ENCODE measurements around the gene TSEN54.

The TSEN54 gene

DNA sequence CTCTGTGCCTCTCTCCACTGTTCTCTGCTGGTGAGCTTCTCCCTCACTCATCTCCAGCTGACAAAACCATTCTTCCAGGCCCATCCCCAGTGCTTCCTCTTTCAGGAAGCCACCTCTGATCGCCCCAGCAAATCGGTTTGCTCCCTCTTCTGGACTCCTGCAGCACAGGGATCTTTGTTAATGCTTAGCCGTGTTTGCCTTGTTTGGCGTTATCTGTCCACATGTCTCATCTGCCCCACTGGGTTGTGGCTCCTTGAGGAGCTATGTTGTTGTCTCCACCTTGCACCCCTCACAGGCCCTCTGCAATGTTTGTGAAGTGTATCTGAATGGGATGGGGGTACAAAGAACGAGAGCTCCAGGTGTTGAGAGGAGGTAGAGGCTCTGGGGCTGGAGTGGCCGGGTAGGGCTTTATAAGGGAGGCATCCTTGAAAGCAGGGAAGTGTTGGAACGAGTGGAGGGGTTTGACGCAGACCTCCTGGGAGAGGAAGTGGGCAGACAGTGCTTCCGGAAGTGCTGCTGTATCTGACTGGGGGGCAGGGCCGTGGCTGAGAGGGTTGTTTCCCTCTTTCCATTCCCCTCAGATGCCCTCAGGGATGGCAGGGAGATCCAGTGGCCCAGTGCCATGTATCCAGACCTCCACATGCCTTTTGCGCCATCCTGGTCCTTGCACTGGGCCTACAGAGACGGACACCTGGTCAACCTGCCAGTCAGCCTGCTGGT, 28.8 kb upstream of the TSEN54 start:
- Histone ChIP-seq H3K9me3 (replicated peaks; ENCODE audit: insufficient read depth, low read length) (no peaks in the 10 kb centered on the region), H3K4me2 (ENCODE audit: low read depth, low read length) (no peak overlapping the region), H3K4me1 (ENCODE audit: low read length) (no peaks in the 10 kb centered on the region), H3K4me3 (ENCODE audit: low read length) (no peak overlapping the region), H3K79me2 (ENCODE audit: low read length) (no peaks in the 10 kb centered on the region), H3K36me3 (replicated peaks; ENCODE audit: insufficient read depth, low read length) (no peaks in the 10 kb centered on the region), H3K27me3 (replicated peaks; ENCODE audit: insufficient read depth, low read length) (no peaks in the 10 kb centered on the region), H4K20me1 (ENCODE audit: insufficient read depth, low read length) (no peaks in the 10 kb centered on the region), H3K27ac (ENCODE audit: low read length) (no peak overlapping the region), H3K9me2 (replicated peaks; ENCODE audit: insufficient read depth, low read length) (no peaks in the 10 kb centered on the region), H3K9ac (ENCODE audit: low read length) (no peak overlapping the region), H3F3A (ENCODE audit: insufficient read depth, low read length) (no peaks in the 10 kb centered on the region), H2AFZ (ENCODE audit: low read length) (no peak overlapping the region)
- TF ChIP-seq EZH2 (optimal IDR thresholded peaks at IDR 0.05; ENCODE audit: low read depth, low read length) = no peak
- TF ChIP-seq, protein P1, sequence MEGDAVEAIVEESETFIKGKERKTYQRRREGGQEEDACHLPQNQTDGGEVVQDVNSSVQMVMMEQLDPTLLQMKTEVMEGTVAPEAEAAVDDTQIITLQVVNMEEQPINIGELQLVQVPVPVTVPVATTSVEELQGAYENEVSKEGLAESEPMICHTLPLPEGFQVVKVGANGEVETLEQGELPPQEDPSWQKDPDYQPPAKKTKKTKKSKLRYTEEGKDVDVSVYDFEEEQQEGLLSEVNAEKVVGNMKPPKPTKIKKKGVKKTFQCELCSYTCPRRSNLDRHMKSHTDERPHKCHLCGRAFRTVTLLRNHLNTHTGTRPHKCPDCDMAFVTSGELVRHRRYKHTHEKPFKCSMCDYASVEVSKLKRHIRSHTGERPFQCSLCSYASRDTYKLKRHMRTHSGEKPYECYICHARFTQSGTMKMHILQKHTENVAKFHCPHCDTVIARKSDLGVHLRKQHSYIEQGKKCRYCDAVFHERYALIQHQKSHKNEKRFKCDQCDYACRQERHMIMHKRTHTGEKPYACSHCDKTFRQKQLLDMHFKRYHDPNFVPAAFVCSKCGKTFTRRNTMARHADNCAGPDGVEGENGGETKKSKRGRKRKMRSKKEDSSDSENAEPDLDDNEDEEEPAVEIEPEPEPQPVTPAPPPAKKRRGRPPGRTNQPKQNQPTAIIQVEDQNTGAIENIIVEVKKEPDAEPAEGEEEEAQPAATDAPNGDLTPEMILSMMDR (IDR thresholded peaks at IDR 0.05; ENCODE audit: low read length) = no peak
- no peak for TF ChIP-seq EZH2phosphoT487 (IDR thresholded peaks at IDR 0.05; ENCODE audit: low read length)
- DNase-seq = no peak

DNA sequence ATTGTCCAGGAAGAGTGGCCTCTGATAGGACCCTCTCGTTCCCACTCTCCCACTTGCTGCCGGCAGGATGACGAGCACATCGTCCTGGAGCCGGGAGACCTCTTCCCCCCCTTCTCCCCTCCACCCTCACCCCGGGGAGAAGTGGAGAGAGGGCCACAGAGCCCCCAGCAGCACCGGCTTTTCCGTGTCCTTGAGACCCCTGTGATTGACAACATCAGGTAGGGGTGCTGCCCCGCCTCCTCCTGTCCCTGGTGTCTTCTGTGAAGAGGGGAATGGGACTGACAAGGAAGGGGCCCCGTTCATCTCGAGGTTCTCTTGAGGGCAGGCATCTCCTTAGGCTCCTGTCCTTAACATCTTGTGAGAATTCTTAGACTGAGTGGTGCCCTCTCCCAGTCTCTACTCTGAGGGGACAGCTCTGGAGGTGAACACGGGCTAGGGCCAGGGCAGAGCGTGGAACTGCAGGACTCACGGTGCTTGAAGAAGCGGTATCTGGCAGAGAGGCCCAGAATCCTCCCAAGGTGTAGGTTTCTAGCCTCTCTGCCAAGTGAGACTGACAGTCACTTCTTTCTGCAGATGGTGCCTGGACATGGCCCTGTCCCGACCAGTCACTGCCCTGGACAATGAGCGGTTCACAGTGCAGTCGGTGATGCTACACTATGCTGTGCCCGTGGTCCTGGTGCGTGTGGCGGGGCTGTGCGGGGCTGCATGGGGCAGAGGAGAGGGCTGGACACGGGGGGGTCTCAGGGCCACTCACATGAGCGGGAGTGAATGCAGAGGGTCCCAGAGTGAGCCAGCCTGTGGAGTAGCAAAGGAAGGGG, 27.4 kb upstream of the TSEN54 start:
- no peak overlapping the region for H2AFZ ChIP-seq (ENCODE audit: low read length)
- H3K4me3 ChIP-seq (ENCODE audit: low read length) = no peak overlapping the region
- no peak overlapping the region for H3K27ac ChIP-seq (ENCODE audit: low read length)
- no peaks in the 10 kb centered on the region for H3K4me1 ChIP-seq (ENCODE audit: low read length)
- no peak overlapping the region for H3K4me2 ChIP-seq (ENCODE audit: low read depth, low read length)
- no peaks in the 10 kb centered on the region for H3K9me3 ChIP-seq (replicated peaks; ENCODE audit: insufficient read depth, low read length)
- no peak for DNase-seq
- no peaks in the 10 kb centered on the region for H3F3A ChIP-seq (ENCODE audit: insufficient read depth, low read length)
- no peaks in the 10 kb centered on the region for H3K36me3 ChIP-seq (replicated peaks; ENCODE audit: insufficient read depth, low read length)
- no peaks in the 10 kb centered on the region for H3K79me2 ChIP-seq (ENCODE audit: low read length)
- no peak overlapping the region for H3K9ac ChIP-seq (ENCODE audit: low read length)
- no peaks in the 10 kb centered on the region for H4K20me1 ChIP-seq (ENCODE audit: insufficient read depth, low read length)
- TF ChIP-seq, protein P1 (IDR thresholded peaks at IDR 0.05; ENCODE audit: low read length) = no peak
- TF ChIP-seq EZH2phosphoT487 (IDR thresholded peaks at IDR 0.05; ENCODE audit: low read length) (no peak), EZH2 (optimal IDR thresholded peaks at IDR 0.05; ENCODE audit: low read depth, low read length) (no peak)
- no peaks in the 10 kb centered on the region for H3K27me3 ChIP-seq (replicated peaks; ENCODE audit: insufficient read depth, low read length)
- no peaks in the 10 kb centered on the region for H3K9me2 ChIP-seq (replicated peaks; ENCODE audit: insufficient read depth, low read length)

DNA sequence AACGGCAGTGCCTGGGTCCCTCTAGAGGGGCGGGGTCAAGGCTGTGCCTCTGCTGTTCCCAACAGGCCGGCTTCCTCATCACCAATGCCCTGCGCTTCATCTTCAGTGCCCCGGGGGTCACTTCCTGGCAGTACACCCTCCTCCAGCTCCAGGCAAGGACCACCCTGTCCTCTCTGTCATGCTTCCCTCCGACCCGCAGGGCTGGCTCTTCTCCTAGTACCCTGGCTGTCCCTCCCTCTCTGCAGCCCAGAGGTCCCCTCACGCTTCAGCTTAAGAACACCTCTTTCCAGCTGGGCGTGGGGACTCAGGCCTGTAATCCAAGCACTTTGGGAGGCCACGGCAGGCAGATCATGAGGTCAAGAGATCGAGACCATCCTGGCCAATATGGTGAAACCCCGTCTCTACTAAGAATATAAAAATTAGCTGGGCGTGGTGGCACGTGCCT, 26.8 kb upstream of the TSEN54 start:
- Histone ChIP-seq H3K9me2 (replicated peaks; ENCODE audit: insufficient read depth, low read length) (no peaks in the 10 kb centered on the region), H4K20me1 (ENCODE audit: insufficient read depth, low read length) (no peaks in the 10 kb centered on the region), H3K27me3 (replicated peaks; ENCODE audit: insufficient read depth, low read length) (no peaks in the 10 kb centered on the region), H3K79me2 (ENCODE audit: low read length) (no peaks in the 10 kb centered on the region), H3K4me1 (ENCODE audit: low read length) (no peaks in the 10 kb centered on the region), H3K4me2 (ENCODE audit: low read depth, low read length) (no peak overlapping the region), H3F3A (ENCODE audit: insufficient read depth, low read length) (no peaks in the 10 kb centered on the region), H3K4me3 (ENCODE audit: low read length) (no peak overlapping the region), H2AFZ (ENCODE audit: low read length) (no peak overlapping the region), H3K9ac (ENCODE audit: low read length) (no peak overlapping the region), H3K9me3 (replicated peaks; ENCODE audit: insufficient read depth, low read length) (no peaks in the 10 kb centered on the region), H3K27ac (ENCODE audit: low read length) (no peak overlapping the region), H3K36me3 (replicated peaks; ENCODE audit: insufficient read depth, low read length) (no peaks in the 10 kb centered on the region)
- TF ChIP-seq, protein P1 (IDR thresholded peaks at IDR 0.05; ENCODE audit: low read length) = no peak
- TF ChIP-seq EZH2 (optimal IDR thresholded peaks at IDR 0.05; ENCODE audit: low read depth, low read length) (no peak), EZH2phosphoT487 (IDR thresholded peaks at IDR 0.05; ENCODE audit: low read length) (no peak)
- DNase-seq = no peak

All from MM.1S (cell line).